NB4 (cell line): ENCODE measurements around the gene FXR2.
A peak's percentile ranks its signal among the peaks of the same experiment; 100 is the strongest.

Experiments used
- DNase-seq: peaks from one replicate; pipeline ENCODE4 v3.0.0; 2010; ENCODE audit warnings: low read depth
- H3K4me3 ChIP-seq: one replicate; pipeline ENCODE4 v1.5.1; 2011; ENCODE audit warnings: mild to moderate bottlenecking, low read depth, low read length, moderate library complexity
- CTCF ChIP-seq: IDR thresholded peaks from one replicate; pipeline ENCODE4 v1.5.1; 2012; ENCODE audit warnings: low read depth, low read length
- MYC ChIP-seq: IDR thresholded peaks from 2 replicates; pipeline ENCODE4 v1.6.1; 2011; ENCODE audit warnings: low read depth, low read length
- POLR2A ChIP-seq: IDR thresholded peaks from 2 replicates; pipeline ENCODE4 v1.6.1; 2011; ENCODE audit warnings: mild to moderate bottlenecking; ENCODE audit not compliant: insufficient read length; ENCODE audit errors: extremely low read depth
- TF ChIP-seq, protein P1 (sequence below): IDR thresholded peaks from 2 replicates; pipeline ENCODE4 v1.6.1; 2011; ENCODE audit warnings: low read depth, low read length

The FXR2 gene

DNA sequence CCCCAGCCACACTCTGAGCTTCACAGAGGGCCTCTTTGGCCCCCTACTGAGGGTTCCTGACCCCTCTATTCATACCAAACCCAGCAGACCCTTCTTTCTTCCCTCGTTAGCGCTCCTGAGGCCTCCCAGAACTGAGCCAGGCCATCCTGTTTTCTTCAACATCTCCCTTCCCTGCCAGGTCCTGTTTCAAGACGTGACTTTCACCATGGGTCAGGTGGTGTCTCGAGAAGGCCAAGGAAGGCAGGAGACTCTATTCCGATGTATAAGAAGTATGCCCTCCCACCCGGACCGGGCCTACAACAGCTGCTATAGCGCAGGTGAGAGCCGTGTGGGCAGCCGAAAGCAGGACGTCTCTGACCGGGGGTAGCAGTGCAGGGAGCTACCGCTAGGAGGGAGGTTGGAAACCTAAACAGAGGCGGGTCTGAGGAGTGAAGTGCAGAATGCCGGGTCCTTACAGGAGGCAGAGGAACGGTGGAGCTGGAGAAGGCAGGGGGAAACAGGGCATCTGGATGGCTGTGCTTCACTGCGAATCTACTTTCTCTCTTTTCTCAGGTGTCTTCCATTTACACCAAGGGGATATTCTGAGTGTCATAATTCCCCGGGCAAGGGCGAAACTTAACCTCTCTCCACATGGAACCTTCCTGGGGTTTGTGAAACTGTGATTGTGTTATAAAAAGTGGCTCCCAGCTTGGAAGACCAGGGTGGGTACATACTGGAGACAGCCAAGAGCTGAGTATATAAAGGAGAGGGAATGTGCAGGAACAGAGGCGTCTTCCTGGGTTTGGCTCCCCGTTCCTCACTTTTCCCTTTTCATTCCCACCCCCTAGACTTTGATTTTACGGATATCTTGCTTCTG is 54.3 kb downstream of the FXR2 start:
- TF ChIP-seq, protein P1, sequence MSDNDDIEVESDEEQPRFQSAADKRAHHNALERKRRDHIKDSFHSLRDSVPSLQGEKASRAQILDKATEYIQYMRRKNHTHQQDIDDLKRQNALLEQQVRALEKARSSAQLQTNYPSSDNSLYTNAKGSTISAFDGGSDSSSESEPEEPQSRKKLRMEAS: no peak
- TF ChIP-seq POLR2A (no peak), MYC (no peak), CTCF (no peak)
- peak overlapping the region; percentile 16 for H3K4me3 ChIP-seq
- no peak for DNase-seq

GRCh38 chr17:7559320-7560171 is 55.2 kb downstream of the FXR2 start:
- TF ChIP-seq, protein P1: no peak
- TF ChIP-seq POLR2A: no peak
- no peak for TF ChIP-seq CTCF
- no peak for TF ChIP-seq MYC
- H3K4me3 ChIP-seq: peak overlapping the region; percentile 21
- no peak for DNase-seq

- peak within 1 kb of the TSS; percentile 48 for H3K4me3 ChIP-seq
- peak; percentile 79 for DNase-seq
- 0 out of 2 replicates have a peak, but pooled peaks have one; percentile 20 for TF ChIP-seq MYC
- no peak for TF ChIP-seq CTCF
Observed at GRCh38 chr17:7558544-7559319, 56.0 kb downstream of the FXR2 start, which contains the start of gene TNFSF13. Gene TNFSF13, plus strand, starts transcription at chr17:7558750. Its CDS starts 290 bp downstream, at chr17:7559040.

- peak overlapping the region; percentile 48 for H3K4me3 ChIP-seq
- TF ChIP-seq POLR2A (peak; percentile 57), MYC (no peak)
- TF ChIP-seq, protein P1: no peak
- DNase-seq: peak; percentile 91
Observed at GRCh38 chr17:7557775-7558543, 56.7 kb downstream of the FXR2 start.

GRCh38 chr17:7557147-7557764 is 57.4 kb downstream of the FXR2 start:
- H3K4me3 ChIP-seq: no peak overlapping the region
- no peak for TF ChIP-seq POLR2A
- TF ChIP-seq, protein P1: no peak
- no peak for TF ChIP-seq MYC
- no peak for TF ChIP-seq CTCF
- DNase-seq: no peak
